GM12801 (cell line): Measurements from ENCODE around the gene EXOG.

Experiments used
- TF ChIP-seq, protein P1 (sequence below): IDR thresholded peaks from one replicate; pipeline ENCODE4 v1.5.1; 2011; ENCODE audit warnings: control low read depth; ENCODE audit not compliant: insufficient read length; ENCODE audit errors: extremely low read depth

Gene EXOG

GRCh38 chr3:38465588-38466154 is 30.5 kb upstream of the EXOG start:
- TF ChIP-seq, protein P1, sequence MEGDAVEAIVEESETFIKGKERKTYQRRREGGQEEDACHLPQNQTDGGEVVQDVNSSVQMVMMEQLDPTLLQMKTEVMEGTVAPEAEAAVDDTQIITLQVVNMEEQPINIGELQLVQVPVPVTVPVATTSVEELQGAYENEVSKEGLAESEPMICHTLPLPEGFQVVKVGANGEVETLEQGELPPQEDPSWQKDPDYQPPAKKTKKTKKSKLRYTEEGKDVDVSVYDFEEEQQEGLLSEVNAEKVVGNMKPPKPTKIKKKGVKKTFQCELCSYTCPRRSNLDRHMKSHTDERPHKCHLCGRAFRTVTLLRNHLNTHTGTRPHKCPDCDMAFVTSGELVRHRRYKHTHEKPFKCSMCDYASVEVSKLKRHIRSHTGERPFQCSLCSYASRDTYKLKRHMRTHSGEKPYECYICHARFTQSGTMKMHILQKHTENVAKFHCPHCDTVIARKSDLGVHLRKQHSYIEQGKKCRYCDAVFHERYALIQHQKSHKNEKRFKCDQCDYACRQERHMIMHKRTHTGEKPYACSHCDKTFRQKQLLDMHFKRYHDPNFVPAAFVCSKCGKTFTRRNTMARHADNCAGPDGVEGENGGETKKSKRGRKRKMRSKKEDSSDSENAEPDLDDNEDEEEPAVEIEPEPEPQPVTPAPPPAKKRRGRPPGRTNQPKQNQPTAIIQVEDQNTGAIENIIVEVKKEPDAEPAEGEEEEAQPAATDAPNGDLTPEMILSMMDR = no peak

GRCh38 chr3:38468765-38469164 is 27.4 kb upstream of the EXOG start:
- TF ChIP-seq, protein P1 = no peak

- TF ChIP-seq, protein P1 = no peak
Observed at GRCh38 chr3:38469852-38470251, 26.3 kb upstream of the EXOG start.

GRCh38 chr3:38471260-38471857 is 24.8 kb upstream of the EXOG start:
- TF ChIP-seq, protein P1 = no peak

DNA sequence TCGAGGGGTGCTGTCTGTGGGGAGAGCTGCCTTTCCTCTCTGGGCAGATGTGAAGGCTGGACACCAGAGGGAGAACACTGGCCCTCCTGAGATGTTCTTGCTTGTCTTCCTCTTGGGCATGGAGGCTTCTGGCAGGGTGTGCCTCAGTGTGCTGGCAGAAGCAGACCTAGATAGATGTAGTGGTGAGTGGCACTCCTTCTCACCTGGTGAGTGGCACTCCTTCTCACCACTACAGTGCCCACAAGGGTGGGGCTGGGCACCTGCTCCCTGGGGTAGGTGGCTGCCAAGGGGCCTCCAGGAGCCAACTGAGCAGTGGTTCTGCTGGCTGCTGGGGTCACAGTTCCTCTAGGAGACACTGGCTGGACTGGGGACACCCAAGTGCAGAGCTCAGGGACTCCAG is 23.8 kb upstream of the EXOG start:
- TF ChIP-seq, protein P1 = no peak

DNA sequence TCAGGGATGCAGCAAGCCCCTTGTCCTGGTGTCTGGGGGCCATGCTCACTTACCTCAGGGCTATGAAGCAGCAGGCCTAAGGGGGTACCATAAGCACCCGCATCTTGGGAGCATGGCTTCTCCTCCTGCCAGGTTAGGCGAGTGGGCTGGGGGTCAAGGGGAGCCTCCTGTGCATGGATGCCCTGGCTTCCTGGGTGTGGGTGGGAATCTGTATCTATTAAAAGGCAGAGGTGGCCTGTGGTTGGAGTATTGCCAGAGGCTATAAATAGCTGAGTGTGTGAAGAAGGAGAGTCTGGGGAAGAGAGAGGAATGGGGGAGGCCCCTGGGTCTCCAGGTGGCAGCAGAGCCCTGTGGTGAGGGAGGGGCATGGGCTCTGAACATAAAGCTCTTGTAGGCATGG is 22.9 kb upstream of the EXOG start:
- TF ChIP-seq, protein P1 = no peak

DNA sequence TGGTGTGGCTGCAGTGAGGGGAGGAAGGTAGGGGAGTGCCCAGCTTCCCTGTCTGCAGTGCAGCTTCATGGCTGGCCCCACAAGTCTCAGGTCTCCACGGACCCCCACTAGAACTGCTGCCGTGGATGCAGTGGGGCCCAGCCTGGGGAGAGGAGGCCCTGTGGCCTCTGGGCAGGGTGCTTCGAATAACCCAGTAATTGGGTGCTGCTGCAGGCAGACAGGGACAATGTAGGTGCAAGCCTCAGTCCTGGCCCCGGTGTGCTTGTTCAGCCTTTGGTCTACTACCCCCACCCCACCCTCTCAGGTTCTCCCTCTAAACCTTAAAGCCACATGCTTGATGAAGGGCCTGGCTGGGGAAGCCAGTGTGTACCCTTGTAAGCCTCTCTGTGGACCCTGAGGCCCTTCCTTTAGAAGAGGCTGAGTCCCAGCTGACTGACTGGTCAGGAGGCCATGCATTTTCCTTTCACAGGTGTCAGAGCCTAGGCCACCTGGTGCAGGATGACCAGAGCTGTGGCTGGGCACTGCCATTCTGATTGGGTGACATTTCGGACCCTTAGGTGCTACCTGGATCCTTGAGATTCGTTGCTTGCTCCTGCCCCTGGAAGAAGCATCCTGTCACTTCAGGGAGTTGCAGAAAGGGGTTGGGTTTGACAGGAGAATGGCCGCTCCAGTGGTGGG is 21.1 kb upstream of the EXOG start:
- TF ChIP-seq, protein P1 = no peak
